Activated CD8-positive, alpha-beta memory T cell treated with anti-CD3 and anti-CD28 coated beads, Interleukin-2, amount 10 ng/mL, durations not matched to agents 7 days and 5 days (primary cell): Measurements from ENCODE around the gene ZNF423. TPM values are rescaled to one million over a fixed set of nuclear protein-coding genes. Genes with fewer than 3 reads are reported as not detected.

Source experiments
- ATAC-seq: fragments of 150-1000 bp; cut with Tn5 transposase; one replicate; pipeline ENCODE4 v1.10.0; 2021; ENCODE audit warnings: moderate library complexity
- CTCF ChIA-PET: fragments of 350-600 bp; sonication (Branson Sonifier 250); formaldehyde crosslinking; loops from one replicate; lab custom pipeline; 2021; ENCODE audit warnings: antibody characterized with exemption; lab: Charles Lee
- DNase-seq: peaks from one replicate; pipeline ENCODE4 v3.0.0-alpha.2; 2020
- H3K27ac Mint-ChIP-seq: one replicate; pipeline ENCODE4 v1.8.0; 2021; ENCODE audit warnings: mild to moderate bottlenecking, mixed read lengths
- H3K27me3 Mint-ChIP-seq: one replicate; pipeline ENCODE4 v1.8.0; 2021; ENCODE audit warnings: mixed read lengths
- H3K36me3 Mint-ChIP-seq: one replicate; pipeline ENCODE4 v1.8.0; 2021; ENCODE audit warnings: mild to moderate bottlenecking, mixed read lengths
- H3K4me1 Mint-ChIP-seq: one replicate; pipeline ENCODE4 v1.8.0; 2021; ENCODE audit warnings: mixed read lengths
- H3K4me3 Mint-ChIP-seq: one replicate; pipeline ENCODE4 v1.8.0; 2021; ENCODE audit warnings: mild to moderate bottlenecking, moderate library complexity, mixed read lengths
- H3K9me3 Mint-ChIP-seq: one replicate; pipeline ENCODE4 v1.8.0; 2022; ENCODE audit warnings: low read depth, mixed read lengths
- total RNA-seq, 2 experiments: library from RNA; stranded (reverse); gene quantifications; one replicate each; pipeline ENCODE4 v1.2.3, GENCODE V29; 2021

Gene ZNF423
- total RNA-seq, 2 experiments from 2014 or later, result not detected

DNA sequence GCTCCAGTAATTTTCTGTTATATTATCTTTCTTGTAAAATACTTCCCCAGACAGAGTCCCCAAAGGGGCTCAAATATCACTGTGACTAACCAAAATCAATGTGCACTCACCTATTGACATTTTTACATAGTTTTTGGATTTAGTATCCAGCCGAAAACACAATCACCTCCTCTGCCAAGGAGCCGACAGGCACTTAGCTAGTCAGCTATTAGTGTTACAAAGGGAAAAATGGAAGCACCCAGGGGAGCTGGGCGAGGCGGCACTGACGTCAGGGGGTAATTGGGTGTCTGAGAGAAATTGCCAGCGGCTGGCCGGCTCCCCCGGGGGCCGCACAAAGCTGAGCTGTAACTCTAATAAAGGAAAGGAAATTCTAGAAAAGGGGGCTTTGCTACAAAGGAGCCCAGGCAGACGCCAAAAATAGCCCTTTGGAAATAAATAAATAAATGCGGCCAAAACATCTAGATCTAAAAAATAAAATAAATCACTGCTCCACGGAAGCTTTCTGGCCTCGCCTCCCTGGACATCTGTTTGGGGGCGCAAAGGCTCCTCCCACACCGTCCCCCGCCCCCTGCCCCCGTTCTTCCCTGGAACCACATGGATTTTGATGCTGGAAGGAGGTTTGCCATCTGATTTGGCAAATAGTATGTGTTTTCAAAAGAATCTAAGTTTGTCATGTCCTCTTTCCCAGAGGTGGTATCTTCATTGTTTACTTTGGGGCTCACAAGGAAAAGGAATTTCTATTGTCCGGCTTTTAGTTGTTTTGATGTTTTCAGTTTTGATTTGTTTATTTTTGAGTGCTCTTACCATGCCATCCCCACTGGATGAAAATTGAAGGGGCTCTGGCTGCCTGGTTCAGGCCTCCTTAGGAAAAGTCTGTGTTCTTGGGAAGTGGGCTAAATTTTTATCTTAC is 156.7 kb downstream of the ZNF423 start:
- CTCF ChIA-PET, result no interaction called here
- no peaks in the 10 kb centered on the region for H3K36me3 Mint-ChIP-seq
- H3K27me3 Mint-ChIP-seq, result peaks cover 9% of the 10 kb centered on the region
- H3K4me1 Mint-ChIP-seq, result no peaks in the 10 kb centered on the region
- no peak for ATAC-seq
- no peak overlapping the region for H3K4me3 Mint-ChIP-seq
- no peak overlapping the region for H3K27ac Mint-ChIP-seq
- DNase-seq, result no peak
- no peaks in the 10 kb centered on the region for H3K9me3 Mint-ChIP-seq

GRCh38 chr16:49698453-49698815 is 157.5 kb downstream of the ZNF423 start:
- Mint-ChIP-seq H3K4me3 (no peak overlapping the region), H3K9me3 (no peaks in the 10 kb centered on the region), H3K4me1 (no peaks in the 10 kb centered on the region), H3K36me3 (no peaks in the 10 kb centered on the region), H3K27ac (no peak overlapping the region), H3K27me3 (peaks cover 9% of the 10 kb centered on the region)
- CTCF ChIA-PET, result no interaction called here
- DNase-seq, result no peak
- no peak for ATAC-seq

- no peak for DNase-seq
- no peaks in the 10 kb centered on the region for H3K36me3 Mint-ChIP-seq
- no peaks in the 10 kb centered on the region for H3K9me3 Mint-ChIP-seq
- H3K27ac Mint-ChIP-seq, result no peak overlapping the region
- H3K27me3 Mint-ChIP-seq, result peaks cover 9% of the 10 kb centered on the region
- no peaks in the 10 kb centered on the region for H3K4me1 Mint-ChIP-seq
- CTCF ChIA-PET, result no interaction called here
- H3K4me3 Mint-ChIP-seq, result no peak overlapping the region
- ATAC-seq, result no peak
Observed at GRCh38 chr16:49697631-49698452, 158.1 kb downstream of the ZNF423 start.

- Mint-ChIP-seq H3K4me3 (no peak overlapping the region), H3K27me3 (peaks cover 9% of the 10 kb centered on the region), H3K27ac (no peak overlapping the region), H3K4me1 (no peaks in the 10 kb centered on the region), H3K36me3 (no peaks in the 10 kb centered on the region), H3K9me3 (no peaks in the 10 kb centered on the region)
- CTCF ChIA-PET, result no interaction called here
- DNase-seq (no peak), ATAC-seq (no peak)
Observed at GRCh38 chr16:49696414-49697101, 159.4 kb downstream of the ZNF423 start.

- no peak overlapping the region for H3K27ac Mint-ChIP-seq
Observed at GRCh38 chr16:49695782-49696413, 160.0 kb downstream of the ZNF423 start.

DNA sequence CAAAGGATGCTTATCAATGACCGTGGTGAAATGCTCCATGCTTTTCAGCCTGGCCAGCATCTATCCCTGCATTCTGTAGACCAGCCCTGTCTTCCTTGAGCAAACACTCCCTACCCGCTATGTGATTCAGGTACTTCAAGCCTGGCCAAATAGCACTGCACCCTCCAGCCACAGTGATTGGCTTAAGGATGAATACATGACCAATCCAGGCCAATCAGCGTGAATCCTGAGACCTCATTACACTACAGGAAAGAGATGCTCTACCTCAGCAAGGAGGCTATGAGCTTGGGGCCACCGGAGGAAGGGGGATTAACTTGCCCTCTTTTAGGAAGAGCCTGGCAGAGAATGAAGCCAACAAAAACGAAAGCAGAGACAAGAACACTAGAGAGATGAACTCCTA is 162.5 kb downstream of the ZNF423 start:
- ATAC-seq (no peak), DNase-seq (no peak)
- Mint-ChIP-seq H3K27me3 (peaks cover 6% of the 10 kb centered on the region), H3K9me3 (no peaks in the 10 kb centered on the region), H3K4me1 (no peaks in the 10 kb centered on the region), H3K4me3 (no peak overlapping the region), H3K27ac (no peak overlapping the region), H3K36me3 (no peaks in the 10 kb centered on the region)
- CTCF ChIA-PET, result no interaction called here

More at GRCh38 chr16:49695782-49696413, 160.0 kb downstream of the ZNF423 start:
- CTCF ChIA-PET, result no interaction called here
- Mint-ChIP-seq H3K4me3 (no peak overlapping the region), H3K9me3 (no peaks in the 10 kb centered on the region), H3K27me3 (peaks cover 9% of the 10 kb centered on the region), H3K36me3 (no peaks in the 10 kb centered on the region), H3K4me1 (no peaks in the 10 kb centered on the region)
- DNase-seq, result no peak
- no peak for ATAC-seq

- ATAC-seq (no peak), DNase-seq (no peak)
- Mint-ChIP-seq H3K4me3 (no peak overlapping the region), H3K4me1 (no peaks in the 10 kb centered on the region), H3K9me3 (no peaks in the 10 kb centered on the region), H3K27me3 (peaks cover 10% of the 10 kb centered on the region), H3K27ac (no peak overlapping the region), H3K36me3 (no peaks in the 10 kb centered on the region)
- CTCF ChIA-PET, result no interaction called here
Observed at GRCh38 chr16:49690778-49691177, 165.1 kb downstream of the ZNF423 start.

DNA sequence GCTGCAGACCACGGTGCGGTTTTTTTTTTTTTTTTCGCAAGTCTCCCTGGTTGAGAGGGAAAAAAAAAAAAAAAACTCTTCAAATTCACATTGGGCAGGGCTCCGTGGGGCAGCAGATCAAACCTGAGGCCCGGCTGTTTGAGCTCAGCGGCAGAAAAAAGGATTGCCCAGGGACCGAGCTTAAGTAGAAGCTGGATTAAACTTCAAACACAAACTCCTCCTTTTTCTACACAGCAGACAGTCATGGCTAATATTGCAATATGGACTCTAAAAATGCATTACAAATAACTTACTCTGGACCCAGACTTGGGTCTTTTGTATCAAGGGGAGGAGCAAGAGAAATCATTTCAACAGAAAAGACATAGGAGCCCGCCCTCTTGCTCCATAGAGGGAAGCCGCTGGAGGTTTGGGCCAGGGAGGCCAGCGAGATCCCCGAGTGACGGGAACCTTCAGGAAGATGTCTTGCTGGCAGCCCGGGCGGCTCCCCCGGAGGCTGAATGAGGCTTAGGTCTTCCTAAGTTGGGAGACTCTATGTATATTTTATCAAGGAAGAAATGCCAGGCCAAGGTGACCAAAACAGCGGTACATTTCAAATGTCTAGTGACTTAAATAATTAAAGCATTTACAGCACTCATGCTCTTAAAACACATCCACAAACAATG is 167.7 kb downstream of the ZNF423 start:
- peaks cover 10% of the 10 kb centered on the region for H3K27me3 Mint-ChIP-seq
- no peak overlapping the region for H3K4me3 Mint-ChIP-seq
- no peak for DNase-seq
- no peaks in the 10 kb centered on the region for H3K9me3 Mint-ChIP-seq
- H3K36me3 Mint-ChIP-seq, result no peaks in the 10 kb centered on the region
- no peak overlapping the region for H3K27ac Mint-ChIP-seq
- ATAC-seq, result no peak
- H3K4me1 Mint-ChIP-seq, result no peaks in the 10 kb centered on the region
- CTCF ChIA-PET, result no interaction called here

DNA sequence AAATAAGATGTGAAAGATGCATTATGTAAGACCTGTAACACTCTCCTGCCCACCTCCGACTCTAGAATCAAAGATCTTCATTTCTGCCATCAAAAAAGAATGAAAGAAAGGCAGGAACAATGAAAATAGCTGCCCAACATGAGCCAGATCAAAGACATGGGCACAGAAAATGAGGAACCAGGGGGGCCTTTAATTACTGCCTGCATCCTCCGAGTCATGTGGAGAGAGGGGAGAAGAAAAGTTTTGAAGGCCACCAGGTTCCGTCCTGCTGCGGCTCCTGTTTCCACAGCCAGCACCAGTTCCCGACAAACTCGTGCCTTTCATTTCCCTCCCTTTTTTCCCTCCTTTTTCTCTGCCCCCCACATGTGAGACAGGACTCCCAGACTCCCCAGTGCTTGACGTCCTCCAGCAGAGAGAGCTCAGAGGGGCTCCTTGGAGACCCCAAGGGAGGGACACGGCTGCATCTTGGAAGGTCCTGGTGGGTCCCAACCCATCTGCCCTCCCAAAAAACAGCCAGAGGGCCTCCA is 168.4 kb downstream of the ZNF423 start:
- CTCF ChIA-PET, result no interaction called here
- ATAC-seq, result no peak
- H3K4me3 Mint-ChIP-seq, result no peak overlapping the region

GRCh38 chr16:49684696-49685095 is 171.2 kb downstream of the ZNF423 start:
- no peak overlapping the region for H3K4me3 Mint-ChIP-seq
- no peak for DNase-seq

More for the DNA sequence above, 168.4 kb downstream of the ZNF423 start:
- Mint-ChIP-seq H3K36me3 (no peaks in the 10 kb centered on the region), H3K27ac (no peak overlapping the region), H3K9me3 (no peaks in the 10 kb centered on the region), H3K4me1 (no peaks in the 10 kb centered on the region), H3K27me3 (peaks cover 10% of the 10 kb centered on the region)
- no peak for DNase-seq

DNA sequence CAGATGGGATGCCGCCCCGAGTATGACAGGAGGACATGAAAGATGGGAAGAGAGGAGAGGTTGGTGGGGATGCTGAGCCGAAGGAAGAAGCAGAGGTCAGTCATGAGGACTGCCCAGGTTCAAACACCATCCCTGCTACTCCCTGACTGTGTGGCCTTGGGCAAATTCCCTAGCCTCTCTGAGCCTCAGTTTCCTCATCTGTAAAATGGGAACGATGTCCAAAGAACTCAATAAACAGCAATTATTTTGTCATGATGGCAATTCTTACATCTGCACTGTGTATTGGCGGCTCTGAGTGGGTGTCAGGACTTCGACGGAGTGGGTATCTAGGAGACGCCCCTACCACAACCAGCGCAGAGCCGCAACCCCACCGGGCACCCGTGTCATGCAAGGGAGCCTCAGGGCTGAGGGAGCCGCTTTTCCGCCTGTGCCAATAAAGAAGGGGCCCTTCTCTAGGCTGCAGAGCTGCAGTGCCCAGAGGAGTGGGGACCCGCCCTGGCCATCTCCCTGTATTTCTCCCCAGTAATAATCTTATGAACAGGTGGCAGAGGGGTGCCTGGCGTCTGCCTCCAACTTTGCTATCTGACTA is 173.2 kb downstream of the ZNF423 start:
- no peaks in the 10 kb centered on the region for H3K4me1 Mint-ChIP-seq
- no peak for DNase-seq
- ATAC-seq, result no peak
- no peaks in the 10 kb centered on the region for H3K9me3 Mint-ChIP-seq
- H3K27me3 Mint-ChIP-seq, result peaks cover 4% of the 10 kb centered on the region
- no peak overlapping the region for H3K4me3 Mint-ChIP-seq
- no peaks in the 10 kb centered on the region for H3K36me3 Mint-ChIP-seq
- CTCF ChIA-PET, result no interaction called here
- no peak overlapping the region for H3K27ac Mint-ChIP-seq

More at GRCh38 chr16:49684696-49685095, 171.2 kb downstream of the ZNF423 start:
- CTCF ChIA-PET, result no interaction called here
- no peak for ATAC-seq
- Mint-ChIP-seq H3K9me3 (no peaks in the 10 kb centered on the region), H3K27me3 (peaks cover 10% of the 10 kb centered on the region), H3K27ac (no peak overlapping the region), H3K4me1 (no peaks in the 10 kb centered on the region), H3K36me3 (no peaks in the 10 kb centered on the region)

DNA sequence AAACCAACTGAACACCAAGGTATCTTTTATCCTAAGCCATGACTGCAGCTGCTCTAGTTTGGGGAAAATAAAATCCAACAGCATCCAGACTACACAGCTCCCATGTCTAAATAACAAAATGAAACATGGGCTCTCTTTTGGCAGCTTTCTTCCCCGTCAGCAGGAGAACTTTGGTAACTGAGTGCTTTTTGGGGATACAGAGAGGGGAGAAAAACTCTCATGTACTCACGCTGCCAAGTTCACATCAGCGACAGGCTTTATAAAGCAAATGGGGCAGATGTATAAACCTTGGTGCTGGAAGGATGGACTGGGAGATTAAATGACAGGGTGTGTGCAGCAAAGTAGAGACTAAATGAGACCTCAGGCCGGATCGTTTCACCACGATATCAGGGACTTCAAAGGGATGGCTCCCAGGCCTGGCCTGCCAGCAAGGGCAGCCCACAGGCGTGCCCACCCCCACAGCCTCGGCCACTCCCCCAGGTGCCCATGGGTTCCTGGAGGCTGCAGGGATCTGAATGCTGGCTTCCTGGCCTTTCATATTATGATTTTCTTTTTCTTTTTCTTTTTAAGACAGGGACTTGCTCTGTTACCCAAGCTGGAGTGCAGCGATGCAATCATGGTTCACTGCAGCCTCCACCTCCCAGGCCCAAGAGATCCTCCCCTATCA is 174.6 kb downstream of the ZNF423 start:
- no peaks in the 10 kb centered on the region for H3K4me1 Mint-ChIP-seq
- H3K27ac Mint-ChIP-seq, result no peak overlapping the region
- H3K9me3 Mint-ChIP-seq, result no peaks in the 10 kb centered on the region
- H3K27me3 Mint-ChIP-seq, result no peaks in the 10 kb centered on the region
- no peak overlapping the region for H3K4me3 Mint-ChIP-seq
- H3K36me3 Mint-ChIP-seq, result no peaks in the 10 kb centered on the region
- DNase-seq (no peak), ATAC-seq (no peak)
- CTCF ChIA-PET, result no interaction called here
